ENCODE measurements around the gene FZR1.

DNA sequence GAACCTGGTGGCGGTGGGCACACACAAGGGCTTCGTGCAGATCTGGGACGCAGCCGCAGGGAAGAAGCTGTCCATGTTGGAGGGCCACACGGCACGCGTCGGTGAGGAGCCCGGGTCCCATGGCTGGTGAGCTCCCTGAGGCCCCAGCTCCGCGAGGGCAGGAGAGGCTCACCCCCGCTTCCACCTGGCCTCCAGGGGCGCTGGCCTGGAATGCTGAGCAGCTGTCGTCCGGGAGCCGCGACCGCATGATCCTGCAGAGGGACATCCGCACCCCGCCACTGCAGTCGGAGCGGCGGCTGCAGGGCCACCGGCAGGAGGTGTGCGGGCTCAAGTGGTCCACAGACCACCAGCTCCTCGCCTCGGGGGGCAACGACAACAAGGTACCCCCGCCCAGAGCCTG, 25.6 kb downstream of the FZR1 start:
- TF ChIP-seq, protein P1, sequence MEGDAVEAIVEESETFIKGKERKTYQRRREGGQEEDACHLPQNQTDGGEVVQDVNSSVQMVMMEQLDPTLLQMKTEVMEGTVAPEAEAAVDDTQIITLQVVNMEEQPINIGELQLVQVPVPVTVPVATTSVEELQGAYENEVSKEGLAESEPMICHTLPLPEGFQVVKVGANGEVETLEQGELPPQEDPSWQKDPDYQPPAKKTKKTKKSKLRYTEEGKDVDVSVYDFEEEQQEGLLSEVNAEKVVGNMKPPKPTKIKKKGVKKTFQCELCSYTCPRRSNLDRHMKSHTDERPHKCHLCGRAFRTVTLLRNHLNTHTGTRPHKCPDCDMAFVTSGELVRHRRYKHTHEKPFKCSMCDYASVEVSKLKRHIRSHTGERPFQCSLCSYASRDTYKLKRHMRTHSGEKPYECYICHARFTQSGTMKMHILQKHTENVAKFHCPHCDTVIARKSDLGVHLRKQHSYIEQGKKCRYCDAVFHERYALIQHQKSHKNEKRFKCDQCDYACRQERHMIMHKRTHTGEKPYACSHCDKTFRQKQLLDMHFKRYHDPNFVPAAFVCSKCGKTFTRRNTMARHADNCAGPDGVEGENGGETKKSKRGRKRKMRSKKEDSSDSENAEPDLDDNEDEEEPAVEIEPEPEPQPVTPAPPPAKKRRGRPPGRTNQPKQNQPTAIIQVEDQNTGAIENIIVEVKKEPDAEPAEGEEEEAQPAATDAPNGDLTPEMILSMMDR (conservative IDR thresholded peaks at IDR 0.05): no peak
- TF ChIP-seq EZH2 (IDR thresholded peaks at IDR 0.05; ENCODE audit: low read depth): no peak
